ENCODE results near the gene RAB1B.
A peak's percentile ranks its signal among the peaks of the same experiment; 100 is the strongest.

GRCh38 chr11:66222358-66223149, 45.9 kb upstream of the RAB1B start:
- TF ChIP-seq CTCF (IDR thresholded peaks at IDR 0.05) (peak; percentile 94 to 100 (median 100)), POLR2A (IDR thresholded peaks at IDR 0.05) (no peak)

Data from uterus (tissue), 2 donors.